ENCODE data around the gene TCTN3.
A peak's percentile ranks its signal among the peaks of the same experiment; 100 is the strongest.
"Not testable (repeated sequence)": the region's sequence is repeated elsewhere in the genome, so short reads cannot be mapped to it uniquely, and the experiment has no call there.

Gene TCTN3, protein sequence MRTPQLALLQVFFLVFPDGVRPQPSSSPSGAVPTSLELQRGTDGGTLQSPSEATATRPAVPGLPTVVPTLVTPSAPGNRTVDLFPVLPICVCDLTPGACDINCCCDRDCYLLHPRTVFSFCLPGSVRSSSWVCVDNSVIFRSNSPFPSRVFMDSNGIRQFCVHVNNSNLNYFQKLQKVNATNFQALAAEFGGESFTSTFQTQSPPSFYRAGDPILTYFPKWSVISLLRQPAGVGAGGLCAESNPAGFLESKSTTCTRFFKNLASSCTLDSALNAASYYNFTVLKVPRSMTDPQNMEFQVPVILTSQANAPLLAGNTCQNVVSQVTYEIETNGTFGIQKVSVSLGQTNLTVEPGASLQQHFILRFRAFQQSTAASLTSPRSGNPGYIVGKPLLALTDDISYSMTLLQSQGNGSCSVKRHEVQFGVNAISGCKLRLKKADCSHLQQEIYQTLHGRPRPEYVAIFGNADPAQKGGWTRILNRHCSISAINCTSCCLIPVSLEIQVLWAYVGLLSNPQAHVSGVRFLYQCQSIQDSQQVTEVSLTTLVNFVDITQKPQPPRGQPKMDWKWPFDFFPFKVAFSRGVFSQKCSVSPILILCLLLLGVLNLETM

DNA sequence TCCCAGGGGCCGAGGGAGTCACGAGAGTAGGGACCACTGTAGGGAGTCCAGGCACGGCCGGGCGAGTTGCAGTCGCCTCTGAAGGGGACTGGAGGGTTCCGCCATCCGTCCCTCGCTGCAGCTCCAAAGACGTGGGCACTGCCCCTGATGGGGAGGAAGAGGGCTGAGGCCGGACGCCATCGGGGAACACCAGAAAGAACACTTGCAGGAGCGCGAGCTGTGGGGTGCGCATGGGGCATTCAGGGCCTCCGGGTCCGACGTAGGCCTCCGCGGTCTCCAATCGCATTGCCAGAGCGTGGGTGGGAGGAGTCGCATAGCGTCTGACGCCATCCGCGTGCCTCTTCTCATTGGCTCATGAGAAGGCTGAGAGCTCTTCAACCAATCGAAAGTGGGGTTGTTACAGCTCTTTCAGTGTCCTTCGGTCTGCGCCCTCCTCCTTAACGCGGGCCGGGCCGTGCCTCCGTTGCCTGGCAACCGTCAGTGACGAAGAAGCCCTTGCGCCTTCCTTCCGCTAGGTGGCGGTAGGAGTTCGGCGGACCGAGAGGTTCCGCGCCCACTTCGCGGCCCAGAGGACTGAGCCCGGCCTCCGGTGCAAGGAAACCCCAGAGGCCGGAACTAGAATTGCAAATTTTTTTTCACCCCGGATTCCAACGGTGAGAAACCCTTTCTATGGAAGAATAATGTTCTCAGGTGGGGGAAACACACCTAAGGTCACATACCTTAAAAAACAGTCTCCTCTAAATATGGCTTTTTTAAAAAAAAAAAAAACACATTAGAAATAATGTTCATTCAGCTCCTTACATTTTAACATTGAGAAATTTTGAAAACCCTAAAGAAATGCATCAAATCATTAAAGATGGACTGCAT is at the start of gene TCTN3:
TSS of gene TCTN3 (minus strand) at position 260 of the 867 bp plus-strand sequence. CDS start at position 232, 28 bp downstream.
- DNase-seq, result peak; percentile 100
- in situ Hi-C loops (cut with HindIII; ENCODE audit: low pct_ligation_motif_present, low pct_unique_long_range_greater_than_20kb, low sequenced_read_pairs), result no loop called here

DNA sequence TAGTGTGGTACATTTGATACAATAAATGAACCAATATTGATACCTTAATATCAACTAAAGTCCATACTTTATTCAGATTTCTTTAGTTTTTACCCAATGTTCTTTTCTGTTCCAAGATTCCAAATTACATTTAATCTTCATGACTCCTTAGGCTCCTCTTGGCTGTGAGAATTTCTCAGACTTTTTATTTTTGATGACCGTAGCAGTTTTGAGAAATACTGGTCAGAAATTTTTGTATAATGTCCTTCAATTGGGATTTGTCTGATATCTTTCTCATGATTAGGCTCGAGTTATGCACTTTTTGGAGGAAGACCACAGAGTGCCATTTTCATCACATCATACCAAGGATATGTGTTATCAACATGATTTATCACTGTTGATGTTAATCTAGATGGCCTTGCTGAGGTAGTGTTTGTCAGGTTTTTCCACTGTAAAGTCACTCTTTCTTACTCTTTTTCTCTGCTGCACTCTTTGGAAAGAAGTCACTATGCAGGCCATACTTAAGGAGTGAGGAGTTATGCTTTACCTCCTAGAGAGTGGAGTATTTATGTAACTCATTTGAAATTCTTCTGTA is 49.3 kb upstream of the TCTN3 start:
- in situ Hi-C loops (cut with HindIII; ENCODE audit: low pct_ligation_motif_present, low pct_unique_long_range_greater_than_20kb, low sequenced_read_pairs), result no loop called here
- no peak for DNase-seq

DNA sequence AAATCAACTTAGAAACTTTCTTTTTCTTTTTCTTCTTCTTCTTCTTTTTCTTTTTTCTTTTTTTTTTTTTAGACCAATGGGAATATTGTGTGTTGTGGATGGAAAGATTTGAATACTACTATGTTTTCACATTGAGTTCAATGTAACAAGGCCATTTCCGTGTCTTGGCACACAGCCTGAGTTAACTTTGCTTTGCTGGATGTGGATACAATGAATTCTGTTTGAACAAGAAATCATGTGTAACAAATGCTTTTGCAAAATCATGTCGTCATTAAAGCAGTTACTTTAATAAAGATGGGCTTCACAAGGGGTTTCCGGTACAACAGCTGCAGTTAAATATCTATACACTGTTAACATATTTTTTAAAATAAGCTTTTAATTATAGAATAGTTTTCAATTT is 48.8 kb upstream of the TCTN3 start:
- no peak for DNase-seq
- in situ Hi-C loops (cut with HindIII; ENCODE audit: low pct_ligation_motif_present, low pct_unique_long_range_greater_than_20kb, low sequenced_read_pairs), result no loop called here

DNA sequence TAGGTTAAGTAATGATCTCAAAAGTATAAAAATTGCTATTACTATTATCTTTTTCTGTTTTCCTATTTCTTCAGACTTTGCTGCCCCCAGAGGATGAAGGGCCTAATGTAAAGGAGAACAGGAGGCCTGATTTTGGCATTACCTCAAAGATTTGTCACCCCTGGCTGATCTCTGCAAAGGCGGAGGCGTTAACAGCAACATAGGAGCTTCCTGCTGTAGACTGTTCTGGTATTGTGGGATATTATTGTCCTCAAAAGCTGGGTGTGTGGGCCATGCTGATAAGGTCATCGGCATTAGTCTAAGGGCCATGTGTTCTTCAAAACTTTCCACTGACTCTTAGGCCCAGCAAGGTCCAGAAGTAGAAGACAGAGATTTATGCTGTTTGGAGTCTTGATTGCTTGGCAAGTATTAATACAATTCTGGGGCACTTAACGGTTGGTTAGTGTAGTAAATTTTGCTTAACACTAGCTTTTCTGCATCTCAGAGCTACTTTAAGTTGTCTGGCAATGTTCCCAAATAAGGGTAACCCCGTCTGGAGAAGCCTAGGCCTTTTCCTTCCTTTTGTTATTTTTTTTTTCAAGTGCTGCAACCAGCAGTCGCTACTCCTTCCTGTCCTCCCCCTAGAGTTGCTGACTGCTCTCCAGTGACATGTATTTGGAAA is 48.2 kb upstream of the TCTN3 start:
- in situ Hi-C loops (cut with HindIII; ENCODE audit: low pct_ligation_motif_present, low pct_unique_long_range_greater_than_20kb, low sequenced_read_pairs), result no loop called here
- DNase-seq, result no peak

DNA sequence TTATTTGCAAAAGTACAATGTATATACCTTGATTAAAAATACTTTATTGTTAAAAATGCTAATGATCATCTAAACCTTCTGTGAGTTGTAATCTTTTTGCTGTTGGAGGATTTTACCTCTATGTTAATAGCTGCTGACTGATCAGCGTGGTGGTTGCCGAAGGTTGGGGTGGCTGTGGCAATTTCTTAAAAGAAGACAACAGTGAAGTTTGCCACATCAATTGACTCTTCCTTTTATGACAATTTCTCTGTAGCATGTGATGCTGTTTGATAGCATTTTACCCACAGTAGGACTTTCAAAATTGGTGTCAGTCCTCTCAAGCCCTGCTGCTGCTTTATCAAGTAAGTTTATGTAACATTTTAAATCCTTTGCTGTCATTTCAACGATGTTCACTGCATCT is 45.3 kb upstream of the TCTN3 start:
- in situ Hi-C loops (cut with HindIII; ENCODE audit: low pct_ligation_motif_present, low pct_unique_long_range_greater_than_20kb, low sequenced_read_pairs), result no loop called here
- no peak for DNase-seq

DNA sequence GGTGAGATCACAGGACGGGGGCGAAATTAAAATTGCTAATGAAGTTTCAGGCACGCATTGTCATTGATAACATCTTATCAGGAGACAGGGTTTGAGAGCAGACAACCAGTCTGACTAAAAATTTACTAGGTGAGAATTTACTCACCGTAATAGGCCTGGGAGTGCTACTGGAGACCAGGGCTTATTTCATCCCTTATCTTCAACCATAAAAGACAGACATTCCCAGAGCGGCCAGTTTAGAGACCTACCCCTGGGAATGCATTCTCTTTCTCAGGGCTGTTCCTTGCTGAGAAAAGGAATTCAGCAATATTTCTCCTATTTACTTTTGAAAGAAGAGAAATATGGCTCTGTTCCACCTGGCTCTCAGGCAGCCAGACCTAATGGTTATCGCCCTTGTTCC is 39.2 kb upstream of the TCTN3 start:
- in situ Hi-C loops (cut with HindIII; ENCODE audit: low pct_ligation_motif_present, low pct_unique_long_range_greater_than_20kb, low sequenced_read_pairs); DNase-seq: not testable (repeated sequence)

DNA sequence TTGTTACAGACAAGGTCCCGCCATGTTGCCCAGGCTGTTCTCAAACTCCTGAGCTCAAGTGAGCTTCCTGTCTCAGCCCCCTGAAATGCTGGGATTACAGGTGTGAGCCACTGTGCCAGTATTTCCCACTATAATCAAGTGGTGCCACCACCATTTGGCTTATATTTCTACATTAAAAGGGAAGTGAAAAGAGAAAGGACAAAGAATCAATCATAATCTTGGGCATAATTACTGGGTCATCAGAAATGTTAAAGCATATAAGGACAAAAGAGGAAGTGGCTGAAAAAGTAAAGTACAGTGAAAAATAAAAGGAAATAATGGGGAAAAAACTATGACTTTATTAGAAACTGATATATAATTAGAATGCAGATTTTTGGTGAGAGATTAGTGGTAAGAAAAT is 36.5 kb upstream of the TCTN3 start:
- DNase-seq, result no peak
- in situ Hi-C loops (cut with HindIII; ENCODE audit: low pct_ligation_motif_present, low pct_unique_long_range_greater_than_20kb, low sequenced_read_pairs), result no loop called here

DNA sequence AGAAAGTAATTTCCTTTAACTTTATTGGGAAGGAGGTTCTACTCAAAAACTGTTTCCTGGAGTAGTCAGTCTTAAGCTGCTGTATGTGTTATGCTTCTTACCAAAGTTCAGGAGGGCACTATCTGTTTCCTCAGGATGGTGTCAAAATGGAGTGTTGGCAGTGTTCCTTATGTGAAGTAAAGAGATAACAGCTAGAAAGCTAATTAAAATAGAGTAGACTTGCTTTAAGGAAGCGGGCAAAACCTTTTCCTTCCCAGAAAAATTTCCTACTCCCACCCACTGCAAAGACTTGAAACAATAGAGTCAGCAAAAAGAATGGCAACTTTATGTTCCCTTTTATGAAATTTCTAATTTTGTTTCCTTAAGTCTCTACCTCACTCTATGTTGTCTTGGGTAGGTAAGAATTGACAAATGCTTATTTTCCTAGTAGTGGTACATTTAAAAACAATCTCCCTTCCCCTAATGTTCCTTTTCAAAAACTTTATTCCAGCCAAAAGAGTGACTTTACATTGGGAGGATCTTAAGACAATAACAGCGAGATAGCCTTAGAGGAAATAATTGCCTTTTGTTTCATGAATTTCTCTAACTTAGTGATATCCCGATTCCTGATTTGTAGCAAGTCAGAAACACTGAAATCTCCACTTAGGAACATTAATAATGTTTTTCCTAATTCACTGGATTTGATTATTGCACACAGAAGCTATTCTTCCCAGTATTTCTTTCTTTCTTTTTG is 35.8 kb upstream of the TCTN3 start:
- no peak for DNase-seq
- in situ Hi-C loops (cut with HindIII; ENCODE audit: low pct_ligation_motif_present, low pct_unique_long_range_greater_than_20kb, low sequenced_read_pairs), result no loop called here

DNA sequence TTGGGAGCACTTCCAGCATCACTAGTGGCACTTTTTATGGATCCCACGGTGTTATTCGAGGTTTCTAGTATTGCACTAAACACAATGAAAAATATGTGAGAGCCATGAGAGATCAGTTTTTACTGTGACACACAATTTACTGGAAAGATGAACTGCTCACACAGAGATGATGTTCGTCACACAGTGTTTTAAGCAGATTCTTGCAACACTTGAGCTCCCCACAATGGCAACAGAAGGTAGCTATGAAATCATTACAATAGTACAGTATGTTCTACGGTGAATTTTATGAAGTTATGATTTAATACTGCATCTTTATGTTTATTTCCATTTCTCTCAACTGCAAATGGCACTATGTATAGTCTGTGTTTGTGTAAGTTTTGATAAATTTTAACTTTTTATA is 34.8 kb upstream of the TCTN3 start:
- in situ Hi-C loops (cut with HindIII; ENCODE audit: low pct_ligation_motif_present, low pct_unique_long_range_greater_than_20kb, low sequenced_read_pairs), result no loop called here
- peak; percentile 13 for DNase-seq

DNA sequence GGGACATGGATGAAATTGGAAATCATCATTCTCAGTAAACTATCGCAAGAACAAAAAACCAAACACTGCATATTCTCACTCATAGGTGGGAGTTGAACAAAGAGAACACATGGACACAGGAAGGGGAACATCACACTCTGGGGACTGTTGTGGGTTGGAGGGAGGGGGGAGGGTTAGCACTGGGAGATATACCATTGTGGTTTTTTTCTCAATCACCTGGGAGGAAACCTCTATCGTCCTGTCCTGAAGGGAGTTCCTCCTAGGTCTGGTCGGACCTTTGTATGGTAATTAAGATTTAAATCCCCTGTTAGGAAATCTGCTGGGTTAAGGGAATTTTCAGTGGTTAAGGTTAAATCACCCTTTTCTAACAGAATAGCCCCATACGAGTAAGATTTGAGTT is 28.8 kb upstream of the TCTN3 start:
- in situ Hi-C loops (cut with HindIII; ENCODE audit: low pct_ligation_motif_present, low pct_unique_long_range_greater_than_20kb, low sequenced_read_pairs); DNase-seq: not testable (repeated sequence)

DNA sequence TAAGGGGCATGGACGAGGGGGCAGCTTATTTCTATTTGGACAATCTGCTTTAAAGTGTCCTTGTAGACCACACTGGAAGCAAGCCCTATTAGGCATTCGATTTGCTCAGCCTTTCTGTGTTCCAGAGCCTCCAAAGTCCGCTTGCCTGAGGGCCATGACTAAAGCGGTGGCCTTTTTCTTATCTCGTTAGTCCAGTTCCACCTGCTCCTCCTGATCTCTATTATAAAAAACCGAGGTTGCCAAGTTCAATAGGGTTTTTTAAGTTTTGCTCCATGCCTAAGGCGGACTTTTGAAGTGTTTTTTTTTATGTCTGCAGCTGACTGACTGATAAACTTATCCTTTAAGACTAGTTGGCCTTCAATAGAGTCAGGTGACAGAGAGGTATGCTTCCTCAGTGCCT is 27.0 kb upstream of the TCTN3 start:
- in situ Hi-C loops (cut with HindIII; ENCODE audit: low pct_ligation_motif_present, low pct_unique_long_range_greater_than_20kb, low sequenced_read_pairs); DNase-seq: not testable (repeated sequence)

DNA sequence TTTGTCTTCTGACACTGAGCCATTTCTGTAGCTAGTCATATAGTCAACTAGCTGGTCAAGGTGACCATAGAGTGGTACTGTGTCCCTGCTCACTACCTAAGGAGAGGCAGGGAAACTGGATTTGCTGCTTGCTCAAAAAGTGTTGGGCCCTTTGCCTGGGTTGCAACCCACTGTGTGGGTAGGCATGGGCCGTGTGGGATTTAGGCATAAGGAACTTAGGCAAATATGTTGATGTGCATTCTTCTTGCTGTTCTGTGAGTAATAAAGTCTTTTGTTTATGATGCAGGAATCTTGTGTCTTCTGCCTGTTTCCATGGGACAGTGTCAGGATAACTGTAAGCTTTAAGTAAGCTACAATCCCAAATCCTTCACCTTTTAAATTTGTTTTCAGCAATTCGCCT is 23.1 kb upstream of the TCTN3 start:
- no peak for DNase-seq
- in situ Hi-C loops (cut with HindIII; ENCODE audit: low pct_ligation_motif_present, low pct_unique_long_range_greater_than_20kb, low sequenced_read_pairs), result no loop called here

DNA sequence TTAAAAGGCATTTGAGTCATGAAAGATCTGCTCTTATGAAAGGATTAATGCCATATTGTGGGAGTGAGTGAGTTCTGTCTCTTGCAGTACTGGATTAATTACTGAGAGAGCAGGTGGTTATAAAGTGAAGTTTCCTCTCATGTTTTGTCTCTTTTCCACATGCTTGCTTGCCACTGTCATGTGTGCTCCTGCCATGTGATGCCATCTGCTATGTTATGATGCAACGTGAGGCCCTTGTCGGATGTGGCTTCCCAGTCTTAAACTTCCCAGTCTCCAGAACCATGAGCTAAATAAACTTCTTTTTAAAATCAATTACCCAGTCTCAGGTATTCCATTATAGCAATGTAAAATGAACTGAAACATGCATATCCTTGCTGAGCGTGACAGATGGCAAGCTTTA is 22.7 kb upstream of the TCTN3 start:
- no peak for DNase-seq
- in situ Hi-C loops (cut with HindIII; ENCODE audit: low pct_ligation_motif_present, low pct_unique_long_range_greater_than_20kb, low sequenced_read_pairs), result no loop called here

DNA sequence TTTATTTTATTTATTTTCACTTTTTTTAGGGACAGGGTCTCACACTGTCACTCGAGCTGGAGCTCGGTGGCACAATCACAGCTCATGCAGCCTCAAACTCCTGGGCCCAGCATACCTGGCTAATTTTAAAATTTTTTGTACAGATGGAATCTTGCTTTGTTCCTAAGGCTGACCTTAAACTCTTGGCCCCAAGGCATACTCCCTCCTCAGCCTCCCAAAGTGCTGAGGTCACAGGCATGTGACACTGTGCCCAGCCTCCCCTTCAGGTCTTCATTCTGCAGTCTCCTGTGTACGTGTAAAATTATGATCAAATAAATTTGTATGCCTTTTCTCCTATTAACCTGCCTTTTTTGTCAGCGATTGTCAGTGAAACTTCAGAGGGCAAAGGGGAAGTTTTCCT is 17.8 kb upstream of the TCTN3 start:
- DNase-seq, result no peak
- in situ Hi-C loops (cut with HindIII; ENCODE audit: low pct_ligation_motif_present, low pct_unique_long_range_greater_than_20kb, low sequenced_read_pairs), result no loop called here

DNA sequence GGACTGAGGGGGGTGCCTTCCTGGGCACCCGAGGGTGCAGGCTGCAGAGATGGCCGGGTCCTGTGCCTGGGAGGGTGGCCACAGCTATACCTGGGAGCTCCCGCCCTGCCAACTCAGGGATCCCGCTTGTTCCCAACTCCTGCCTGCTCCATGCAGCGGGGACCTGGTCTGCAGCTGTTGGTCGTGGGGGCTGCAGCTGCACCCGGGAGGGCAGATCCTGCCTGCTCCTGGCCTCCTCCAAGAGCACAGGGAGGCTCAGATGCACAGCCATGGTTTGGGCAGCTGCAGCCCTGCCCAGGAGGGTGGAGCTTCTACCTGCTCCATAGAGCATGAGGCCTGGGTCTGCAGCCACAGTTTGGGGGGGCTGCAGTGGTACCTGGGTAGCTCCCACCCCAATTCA is 13.3 kb upstream of the TCTN3 start:
- in situ Hi-C loops (cut with HindIII; ENCODE audit: low pct_ligation_motif_present, low pct_unique_long_range_greater_than_20kb, low sequenced_read_pairs), result no loop called here
- no peak for DNase-seq

DNA sequence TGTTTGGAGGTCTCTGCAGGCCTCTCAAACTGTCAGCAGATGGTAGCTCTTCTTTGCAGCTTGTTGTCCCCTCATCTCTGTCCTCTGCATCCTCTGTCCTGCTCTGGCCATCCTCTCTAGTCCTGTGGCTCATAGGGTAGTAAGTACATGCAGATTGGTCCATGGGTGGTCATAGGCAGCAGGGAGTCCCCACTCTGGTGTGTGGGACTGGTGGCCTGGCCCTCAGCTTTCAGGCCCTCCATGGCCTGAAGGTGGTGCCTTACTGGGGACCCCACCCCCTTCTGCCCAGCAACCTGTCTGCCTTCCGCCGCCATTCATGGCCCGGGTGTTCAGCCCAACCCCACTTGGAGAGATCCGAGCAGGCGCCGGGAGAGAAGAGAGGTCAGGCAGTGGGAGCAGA is 12.8 kb upstream of the TCTN3 start:
- in situ Hi-C loops (cut with HindIII; ENCODE audit: low pct_ligation_motif_present, low pct_unique_long_range_greater_than_20kb, low sequenced_read_pairs), result no loop called here
- no peak for DNase-seq

DNA sequence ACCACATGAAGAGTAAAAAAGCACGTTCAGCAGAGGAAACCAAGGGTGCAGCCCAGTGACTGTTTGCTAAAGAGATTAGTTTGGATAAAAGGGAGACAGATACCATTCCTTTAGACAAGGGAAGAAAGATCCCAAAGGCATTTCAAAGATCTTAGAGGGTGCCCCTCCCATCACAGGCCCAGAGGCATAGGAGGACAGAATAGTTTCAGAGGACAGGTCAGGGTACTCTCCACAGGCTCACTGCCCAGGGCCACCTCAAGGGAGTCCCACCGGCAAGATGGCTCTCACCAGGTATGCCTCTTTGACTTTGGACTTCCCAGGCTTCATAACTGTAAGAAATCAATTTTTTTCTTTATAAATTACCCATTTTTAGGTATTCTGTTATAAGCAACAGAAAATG is 4.7 kb upstream of the TCTN3 start:
- in situ Hi-C loops (cut with HindIII; ENCODE audit: low pct_ligation_motif_present, low pct_unique_long_range_greater_than_20kb, low sequenced_read_pairs), result no loop called here
- no peak for DNase-seq

DNA sequence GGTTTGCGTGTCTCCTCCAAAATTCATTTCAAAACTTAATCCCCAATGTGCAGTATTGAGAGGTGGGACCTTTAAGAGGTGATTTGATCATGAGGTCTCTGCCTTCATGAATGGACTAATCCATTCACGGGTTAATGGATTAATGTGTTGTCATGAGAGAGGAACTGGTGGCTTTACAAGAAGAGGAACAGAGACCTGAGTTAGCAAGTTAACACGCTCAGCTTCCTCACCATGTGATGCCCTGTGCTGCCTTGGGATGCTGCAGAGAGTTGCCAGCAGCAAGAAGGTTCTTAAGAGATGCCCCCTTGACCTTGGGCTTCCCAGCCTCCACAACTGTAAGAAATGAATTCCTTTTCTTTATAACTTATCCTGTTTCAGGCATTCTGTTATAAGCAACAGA is 3.7 kb upstream of the TCTN3 start:
- in situ Hi-C loops (cut with HindIII; ENCODE audit: low pct_ligation_motif_present, low pct_unique_long_range_greater_than_20kb, low sequenced_read_pairs), result no loop called here
- no peak for DNase-seq
